CD14-positive monocyte (primary cell): ENCODE data around the gene TMCC1. TPM values are rescaled to one million over a fixed set of nuclear protein-coding genes. Genes with fewer than 3 reads are reported as not detected.

Experiments used
- DNase-seq, 3 donors: peaks; one replicate each; pipeline ENCODE4 v3.0.0-alpha.2; 2011 to 2022
- H2AFZ ChIP-seq: 2 replicates; pipeline ENCODE4 v1.6.0; 2012; ENCODE audit warnings: mild to moderate bottlenecking, low read depth, low read length, inconsistent platforms; ENCODE audit not compliant: insufficient read depth, poor library complexity, severe bottlenecking
- H3K27ac ChIP-seq, 2 donors: 1 replicate in 1 of 2; 2 replicates in 1 of 2; pipeline ENCODE4 v1.5.1; 2012 to 2013; ENCODE audit warnings: low read length in 2 of 2, control low read depth in 1 of 2, inconsistent platforms in 1 of 2, low read depth in 1 of 2, mild to moderate bottlenecking in 1 of 2
- H3K27me3 ChIP-seq, 2 donors: one replicate each; pipeline versions ENCODE4 v1.6.0 to v1.6.1; 2011 to 2013; ENCODE audit warnings: low read length in 2 of 2; ENCODE audit not compliant: control insufficient read depth in 2 of 2, insufficient read depth in 2 of 2
- H3K36me3 ChIP-seq, 2 donors: replicated peaks in 1 of 2; 1 replicate in 1 of 2; 2 replicates in 1 of 2; pipeline versions ENCODE4 v1.5.1 to v1.6.1; 2012 to 2013; ENCODE audit warnings: low read length in 2 of 2, control low read depth in 1 of 2, inconsistent platforms in 1 of 2, mild to moderate bottlenecking in 1 of 2; ENCODE audit not compliant: insufficient read depth in 2 of 2, control insufficient read depth in 1 of 2
- H3K4me1 ChIP-seq, 2 donors: 1 replicate in 1 of 2; 2 replicates in 1 of 2; pipeline versions ENCODE4 v1.5.1 to v1.6.1; 2012 to 2013; ENCODE audit warnings: low read length in 2 of 2, control low read depth in 1 of 2, inconsistent platforms in 1 of 2, mild to moderate bottlenecking in 1 of 2, moderate library complexity in 1 of 2; ENCODE audit not compliant: insufficient read depth in 2 of 2, control insufficient read depth in 1 of 2
- H3K4me2 ChIP-seq: replicated peaks from 2 replicates; pipeline ENCODE3; 2012; ENCODE audit warnings: low read length, moderate library complexity, mild to moderate bottlenecking; ENCODE audit not compliant: poor library complexity, severe bottlenecking; ENCODE audit errors: extremely low read depth
- H3K4me3 ChIP-seq, 3 experiments: fragments of 200-600 bp in 1 of 3; sonication (generic) in 1 of 3; replicated peaks in 1 of 3; 1 replicate in 2 of 3; 2 replicates in 1 of 3; pipeline ENCODE4 v1.5.1; 2011 to 2013; ENCODE audit warnings: low read length in 3 of 3, mild to moderate bottlenecking in 3 of 3, control low read depth in 2 of 3, low read depth in 2 of 3, inconsistent platforms in 1 of 3, moderate library complexity in 1 of 3
- H3K79me2 ChIP-seq: 2 replicates; pipeline ENCODE4 v1.6.0; 2012; ENCODE audit warnings: mild to moderate bottlenecking, control low read depth, inconsistent platforms, low read length, moderate library complexity; ENCODE audit not compliant: insufficient read depth
- H3K9ac ChIP-seq: 2 replicates; pipeline ENCODE4 v1.6.0; 2017; ENCODE audit warnings: low read length, mild to moderate bottlenecking; ENCODE audit not compliant: insufficient read depth, poor library complexity, severe bottlenecking
- H3K9me3 ChIP-seq, 2 donors: replicated peaks in 1 of 2; 1 replicate in 1 of 2; 2 replicates in 1 of 2; pipeline versions ENCODE4 v1.5.1 to v1.6.1; 2012 to 2013; ENCODE audit warnings: low read length in 2 of 2, control low read depth in 1 of 2; ENCODE audit not compliant: control insufficient read depth in 1 of 2, insufficient read depth in 1 of 2
- H4K20me1 ChIP-seq: 2 replicates; pipeline ENCODE4 v1.6.0; 2012; ENCODE audit warnings: mild to moderate bottlenecking, low read length, control low read depth, moderate library complexity; ENCODE audit not compliant: insufficient read depth
- H3K27ac Mint-ChIP-seq, 7 donors: one replicate each; pipeline ENCODE4 v1.8.0; 2020; ENCODE audit warnings: mild to moderate bottlenecking in 7 of 7, mixed read lengths in 7 of 7, moderate library complexity in 6 of 7, inconsistent platforms in 2 of 7
- H3K27me3 Mint-ChIP-seq, 3 donors: one replicate each; pipeline ENCODE4 v1.8.0; 2021 to 2022; ENCODE audit warnings: low read depth in 3 of 3, mild to moderate bottlenecking in 3 of 3, mixed read lengths in 3 of 3, moderate library complexity in 3 of 3, inconsistent platforms in 1 of 3
- H3K36me3 Mint-ChIP-seq, 2 donors: one replicate each; pipeline ENCODE4 v1.8.0; 2020; ENCODE audit warnings: mixed read lengths in 2 of 2, inconsistent platforms in 1 of 2, mild to moderate bottlenecking in 1 of 2
- H3K4me1 Mint-ChIP-seq: one replicate; pipeline ENCODE4 v1.8.0; 2020; ENCODE audit warnings: mild to moderate bottlenecking, mixed read lengths
- H3K4me3 Mint-ChIP-seq, 2 donors: one replicate each; pipeline ENCODE4 v1.8.0; 2020; ENCODE audit warnings: mild to moderate bottlenecking in 2 of 2, mixed read lengths in 2 of 2, moderate library complexity in 1 of 2
- H3K9me3 Mint-ChIP-seq, 7 donors: one replicate each; pipeline ENCODE4 v1.8.0; 2020 to 2022; ENCODE audit warnings: mixed read lengths in 7 of 7, mild to moderate bottlenecking in 6 of 7, moderate library complexity in 6 of 7, inconsistent platforms in 2 of 7
- WGBS: methylation state at CpG from one replicate; pipeline ENCODE4 v1.1.5; 2013; ENCODE audit warnings: missing lambda C conversion rate; ENCODE audit not compliant: insufficient coverage; 5-methylcytosine and 5-hydroxymethylcytosine counted together
- intact Hi-C, 2 donors: fragments of 100-400 bp; cut with micrococcal nuclease; formaldehyde crosslinking; loops; one replicate each; pipeline versions ENCODE4 v1.15.0 to v1.15.1; 2023
- polyA plus RNA-seq, 3 donors: library from polyadenylated mRNA; depleted of rRNA in 1 of 3; unstranded in 2 of 3; stranded (reverse) in 1 of 3; fragments of 300-500 nt in 2 of 3; fragments of >200 nt in 1 of 3; fragmentation: Illumina TruSeq in 2 of 3; gene quantifications; 1 replicate in 2 of 3; 2 replicates in 1 of 3; pipeline ENCODE4 v1.2.3, GENCODE V29; 2012 to 2021
- TF ChIP-seq, protein P1 (sequence below): fragments of 200-600 bp; IDR thresholded peaks from one replicate; pipeline ENCODE4 v1.8.0; 2022; ENCODE audit warnings: antibody characterized with exemption, mild to moderate bottlenecking

The TMCC1 gene
- polyA plus RNA-seq, 3 donors = 5.0 to 10.2 (median 5.0) TPM

DNA sequence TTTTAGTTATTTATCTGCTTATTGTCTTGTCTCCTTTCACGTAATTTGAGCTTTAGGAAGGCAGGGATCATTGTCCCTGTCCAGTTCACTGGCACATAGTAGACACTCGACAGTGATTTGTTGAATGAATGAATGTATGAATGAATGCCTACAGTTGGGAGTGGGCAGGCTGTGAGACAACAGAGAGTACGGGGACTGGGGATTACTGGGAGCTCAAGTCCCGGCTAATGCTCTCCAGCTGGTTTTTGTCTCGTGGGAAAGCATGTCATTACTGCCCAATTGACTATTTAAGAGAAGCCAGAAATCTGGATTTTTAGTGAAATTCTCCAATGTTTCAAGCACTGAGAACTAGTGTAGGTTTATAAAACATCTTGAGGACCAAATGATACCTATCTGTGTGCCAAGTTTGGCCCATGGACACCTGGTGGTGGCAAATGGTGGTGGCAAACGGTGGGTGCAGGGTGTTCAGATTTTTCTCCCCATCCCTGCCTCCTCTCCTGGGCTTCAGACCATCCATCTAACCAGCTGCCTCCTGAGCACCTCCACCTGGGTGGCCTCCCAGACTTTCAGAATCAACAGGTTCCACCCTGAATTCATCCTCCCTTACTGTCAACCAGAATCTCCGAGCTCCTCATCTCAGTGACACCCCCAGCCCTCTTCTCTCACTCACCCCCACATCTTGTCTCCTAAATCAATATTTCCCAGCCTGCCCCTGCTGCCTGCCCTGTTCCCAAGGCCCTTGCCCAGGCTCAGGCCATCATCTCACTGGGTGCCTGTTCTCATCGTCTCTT is 44.8 kb upstream of the TMCC1 start:
- no peak overlapping the region for H3K9ac ChIP-seq
- H3K27me3 ChIP-seq = no peaks in the 10 kb centered on the region
- Mint-ChIP-seq H3K27ac (no peak overlapping the region), H3K9me3 (peaks cover 0 to 2% (median 0%) of the 10 kb centered on the region in 7 donors), H3K4me1 (peaks cover 20% of the 10 kb centered on the region), H3K36me3 (no peaks in the 10 kb centered on the region), H3K27me3 (peaks cover 2 to 8% (median 4%) of the 10 kb centered on the region in 3 donors), H3K4me3 (no peak overlapping the region)
- no peaks in the 10 kb centered on the region for H4K20me1 ChIP-seq
- H3K4me1 ChIP-seq = peaks cover 8 to 11% of the 10 kb centered on the region in 2 donors
- intact Hi-C loops = loop anchor here (10.0 kb wide), 3 partner anchors 104 to 454 kb away; no protein-coding TSS in a partner anchor
- no peak overlapping the region for H3K27ac ChIP-seq
- H3K36me3 ChIP-seq = no peaks in the 10 kb centered on the region
- WGBS = 100% methylated on average over 4 of the region's 8 CpGs
- no peaks in the 10 kb centered on the region for H3K9me3 ChIP-seq
- TF ChIP-seq, protein P1, sequence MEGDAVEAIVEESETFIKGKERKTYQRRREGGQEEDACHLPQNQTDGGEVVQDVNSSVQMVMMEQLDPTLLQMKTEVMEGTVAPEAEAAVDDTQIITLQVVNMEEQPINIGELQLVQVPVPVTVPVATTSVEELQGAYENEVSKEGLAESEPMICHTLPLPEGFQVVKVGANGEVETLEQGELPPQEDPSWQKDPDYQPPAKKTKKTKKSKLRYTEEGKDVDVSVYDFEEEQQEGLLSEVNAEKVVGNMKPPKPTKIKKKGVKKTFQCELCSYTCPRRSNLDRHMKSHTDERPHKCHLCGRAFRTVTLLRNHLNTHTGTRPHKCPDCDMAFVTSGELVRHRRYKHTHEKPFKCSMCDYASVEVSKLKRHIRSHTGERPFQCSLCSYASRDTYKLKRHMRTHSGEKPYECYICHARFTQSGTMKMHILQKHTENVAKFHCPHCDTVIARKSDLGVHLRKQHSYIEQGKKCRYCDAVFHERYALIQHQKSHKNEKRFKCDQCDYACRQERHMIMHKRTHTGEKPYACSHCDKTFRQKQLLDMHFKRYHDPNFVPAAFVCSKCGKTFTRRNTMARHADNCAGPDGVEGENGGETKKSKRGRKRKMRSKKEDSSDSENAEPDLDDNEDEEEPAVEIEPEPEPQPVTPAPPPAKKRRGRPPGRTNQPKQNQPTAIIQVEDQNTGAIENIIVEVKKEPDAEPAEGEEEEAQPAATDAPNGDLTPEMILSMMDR = no peak
- no peak for DNase-seq
- no peak overlapping the region for H3K4me2 ChIP-seq
- H3K4me3 ChIP-seq = no peak overlapping the region
- H3K79me2 ChIP-seq = no peaks in the 10 kb centered on the region
- H2AFZ ChIP-seq = no peak overlapping the region

DNA sequence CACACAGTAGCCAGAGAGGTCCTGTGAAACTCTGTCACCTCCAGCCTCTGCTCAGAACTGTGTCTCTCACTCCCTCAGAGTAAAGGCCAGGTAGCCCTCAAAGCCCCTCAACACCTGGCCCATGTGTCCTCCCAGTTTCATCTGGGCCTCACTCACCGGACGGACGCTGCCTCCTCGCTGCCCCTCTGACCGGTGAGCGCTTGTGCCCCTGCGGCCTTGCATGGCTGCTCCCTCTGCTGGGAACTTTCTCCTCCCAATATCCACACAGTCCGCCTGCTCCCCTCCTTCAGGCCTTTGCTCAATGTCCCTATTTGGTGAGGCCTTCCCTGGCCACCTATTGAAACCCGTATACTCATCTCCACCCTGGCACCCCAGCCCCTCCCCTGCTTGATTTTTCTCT is 44.2 kb upstream of the TMCC1 start:
- H3K36me3 Mint-ChIP-seq = no peaks in the 10 kb centered on the region
- 95% methylated on average over 4 of the region's 9 CpGs for WGBS
- Histone ChIP-seq H3K27me3 (no peaks in the 10 kb centered on the region), H2AFZ (no peak overlapping the region), H3K4me2 (no peak overlapping the region), H3K27ac (no peak overlapping the region), H3K79me2 (no peaks in the 10 kb centered on the region), H3K36me3 (no peaks in the 10 kb centered on the region), H4K20me1 (no peaks in the 10 kb centered on the region), H3K4me3 (no peak overlapping the region), H3K9ac (no peak overlapping the region), H3K4me1 (peaks cover 8 to 11% of the 10 kb centered on the region in 2 donors), H3K9me3 (no peaks in the 10 kb centered on the region)
- H3K27me3 Mint-ChIP-seq = peaks cover 2 to 8% (median 4%) of the 10 kb centered on the region in 3 donors
- H3K4me1 Mint-ChIP-seq = peaks cover 20% of the 10 kb centered on the region
- intact Hi-C loops = loop anchor here (10.0 kb wide), 3 partner anchors 103 to 453 kb away; no protein-coding TSS in a partner anchor
- no peak overlapping the region for H3K4me3 Mint-ChIP-seq
- no peak for DNase-seq
- no peak overlapping the region for H3K27ac Mint-ChIP-seq
- TF ChIP-seq, protein P1 = no peak
- H3K9me3 Mint-ChIP-seq = peaks cover 0 to 2% (median 0%) of the 10 kb centered on the region in 7 donors
